GM12891 (cell line): ENCODE measurements around the gene RGS10.

Experiments
- PAX5 ChIP-seq: IDR thresholded peaks from 2 replicates; pipeline ENCODE4 v1.6.1; 2011; ENCODE audit warnings: low read length, moderate library complexity, mild to moderate bottlenecking; ENCODE audit not compliant: insufficient read depth, severe bottlenecking
- POLR2A ChIP-seq: IDR thresholded peaks from 2 replicates; pipeline ENCODE4 v1.6.1; 2011; ENCODE audit warnings: low read depth, low read length, control low read depth
- POLR2AphosphoS5 ChIP-seq: IDR thresholded peaks from 2 replicates; pipeline ENCODE4 v1.6.1; 2011; ENCODE audit warnings: low read depth, low read length, control low read depth
- POU2F2 ChIP-seq: IDR thresholded peaks from 2 replicates; pipeline ENCODE4 v1.6.1; 2011; ENCODE audit warnings: low read depth, mild to moderate bottlenecking, control low read depth, low read length, moderate library complexity
- SPI1 ChIP-seq: IDR thresholded peaks from 2 replicates; pipeline ENCODE4 v1.6.1; 2011; ENCODE audit warnings: low read depth, low read length, control low read depth
- TAF1 ChIP-seq: IDR thresholded peaks from 2 replicates; pipeline ENCODE4 v1.6.1; 2011; ENCODE audit warnings: low read depth, low read length, control low read depth

DNA sequence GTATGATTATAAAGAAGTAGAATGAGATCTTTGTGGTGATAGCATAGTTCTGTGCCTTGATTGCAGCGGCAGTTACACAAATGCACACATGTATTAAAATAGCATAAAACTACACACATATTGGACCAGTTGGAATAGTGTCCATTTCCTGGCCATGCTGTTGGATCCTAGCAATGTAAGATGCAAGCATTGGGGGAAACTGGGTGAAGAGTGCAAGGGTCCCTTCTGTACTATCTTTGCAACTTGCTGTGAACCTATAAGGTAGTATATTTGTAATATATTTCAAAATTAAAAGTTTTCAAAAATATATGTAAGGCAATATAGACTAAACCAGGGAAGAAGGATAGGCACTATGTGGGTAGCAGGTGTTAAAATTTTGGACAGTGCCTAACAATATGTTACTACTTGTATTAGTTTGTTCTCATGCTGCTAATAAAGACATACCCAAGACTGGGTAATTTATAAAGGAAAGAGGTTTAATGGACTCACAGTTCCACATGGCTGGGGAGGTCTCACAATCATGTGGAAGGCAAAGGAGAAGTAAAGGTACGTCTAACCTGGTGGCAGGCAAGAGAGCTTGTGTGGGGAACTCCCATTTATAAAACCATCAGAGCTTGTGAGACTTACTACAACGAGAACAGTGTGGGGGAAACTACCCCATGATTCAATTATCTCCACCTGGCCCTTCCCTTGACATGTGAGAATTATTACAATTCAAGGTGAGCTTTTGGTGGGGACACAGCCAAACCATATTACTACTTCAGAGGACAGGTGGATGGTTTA, 71.4 kb downstream of the RGS10 start:
- no peak for TF ChIP-seq POLR2AphosphoS5
- no peak for TF ChIP-seq POLR2A
- no peak for TF ChIP-seq PAX5
- no peak for TF ChIP-seq TAF1
- no peak for TF ChIP-seq POU2F2
- TF ChIP-seq SPI1, result no peak
